Right lobe of liver (tissue), 4 donors: Measurements from ENCODE around the gene TBCA.

Experiments
- POLR2A ChIP-seq: fragments of 450-650 bp; IDR thresholded peaks from one replicate; pipeline ENCODE4 v1.6.1; 2017; ENCODE audit warnings: antibody characterized with exemption, mild to moderate bottlenecking
- TF ChIP-seq, protein P1 (sequence below), 4 donors: fragments of 200-600 bp in 3 of 4; fragments of 450-650 bp in 1 of 4; IDR thresholded peaks; one replicate each; pipeline versions ENCODE4 v1.5.1 to v1.8.0; 2016 to 2022; ENCODE audit warnings: antibody characterized with exemption in 4 of 4, mild to moderate bottlenecking in 2 of 4
- donor health status: DM: no; HTN: no; CAD: no.
- donor health status: DM: no; HTN: no; CAD: no.
- donor health status: DM: no; HTN: yes; CAD: no.

DNA sequence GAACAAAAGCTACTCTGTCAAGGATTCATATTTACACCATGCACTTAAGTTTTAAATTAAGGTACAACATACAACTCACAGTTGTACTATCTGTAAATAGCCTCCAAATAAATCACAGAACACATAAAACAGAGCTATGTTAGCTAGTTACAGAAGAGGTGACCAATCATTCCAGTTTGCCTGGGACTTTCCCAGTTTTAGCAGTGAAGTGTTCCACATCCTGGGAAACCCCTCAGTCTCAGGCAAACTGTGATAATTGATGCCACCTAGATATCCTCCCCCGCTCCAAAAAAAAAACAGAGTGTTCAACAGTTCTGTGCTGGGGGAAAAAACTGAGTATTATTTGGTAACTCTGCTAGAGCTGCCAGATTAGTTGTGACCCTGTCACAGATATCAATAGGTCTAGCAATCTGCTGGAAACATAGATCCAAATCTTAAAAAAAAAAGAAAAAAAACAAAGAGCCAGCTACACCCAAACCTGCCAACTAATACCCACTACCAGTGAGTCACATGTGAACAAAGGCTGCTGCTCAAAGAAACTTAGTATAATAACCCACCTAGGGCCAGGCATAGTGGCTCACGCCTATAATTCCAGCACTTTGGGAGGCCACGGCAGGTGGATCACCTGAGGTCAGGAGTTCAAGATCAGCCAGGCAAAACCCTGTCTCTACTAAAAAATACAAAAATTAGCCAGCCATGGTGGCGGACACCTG, 5.7 kb downstream of the TBCA start:
- TF ChIP-seq, protein P1, sequence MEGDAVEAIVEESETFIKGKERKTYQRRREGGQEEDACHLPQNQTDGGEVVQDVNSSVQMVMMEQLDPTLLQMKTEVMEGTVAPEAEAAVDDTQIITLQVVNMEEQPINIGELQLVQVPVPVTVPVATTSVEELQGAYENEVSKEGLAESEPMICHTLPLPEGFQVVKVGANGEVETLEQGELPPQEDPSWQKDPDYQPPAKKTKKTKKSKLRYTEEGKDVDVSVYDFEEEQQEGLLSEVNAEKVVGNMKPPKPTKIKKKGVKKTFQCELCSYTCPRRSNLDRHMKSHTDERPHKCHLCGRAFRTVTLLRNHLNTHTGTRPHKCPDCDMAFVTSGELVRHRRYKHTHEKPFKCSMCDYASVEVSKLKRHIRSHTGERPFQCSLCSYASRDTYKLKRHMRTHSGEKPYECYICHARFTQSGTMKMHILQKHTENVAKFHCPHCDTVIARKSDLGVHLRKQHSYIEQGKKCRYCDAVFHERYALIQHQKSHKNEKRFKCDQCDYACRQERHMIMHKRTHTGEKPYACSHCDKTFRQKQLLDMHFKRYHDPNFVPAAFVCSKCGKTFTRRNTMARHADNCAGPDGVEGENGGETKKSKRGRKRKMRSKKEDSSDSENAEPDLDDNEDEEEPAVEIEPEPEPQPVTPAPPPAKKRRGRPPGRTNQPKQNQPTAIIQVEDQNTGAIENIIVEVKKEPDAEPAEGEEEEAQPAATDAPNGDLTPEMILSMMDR (IDR thresholded peaks at IDR 0.05): no peak
- no peak for TF ChIP-seq POLR2A
